Activated CD4-positive, alpha-beta T cell treated with anti-CD3 and anti-CD28 coated beads, Interleukin-2, amount 50 U/mL, for 48 hours (primary cell): Measurements from ENCODE around the gene ZNF398.
"Not testable (repeated sequence)": the region's sequence is repeated elsewhere in the genome, so short reads cannot be mapped to it uniquely, and the experiment has no call there.

ENCODE experiments used
- DNase-seq, 2 experiments: peaks; one replicate each; pipeline ENCODE4 v3.0.0-alpha.2; 2020

Gene ZNF398, protein sequence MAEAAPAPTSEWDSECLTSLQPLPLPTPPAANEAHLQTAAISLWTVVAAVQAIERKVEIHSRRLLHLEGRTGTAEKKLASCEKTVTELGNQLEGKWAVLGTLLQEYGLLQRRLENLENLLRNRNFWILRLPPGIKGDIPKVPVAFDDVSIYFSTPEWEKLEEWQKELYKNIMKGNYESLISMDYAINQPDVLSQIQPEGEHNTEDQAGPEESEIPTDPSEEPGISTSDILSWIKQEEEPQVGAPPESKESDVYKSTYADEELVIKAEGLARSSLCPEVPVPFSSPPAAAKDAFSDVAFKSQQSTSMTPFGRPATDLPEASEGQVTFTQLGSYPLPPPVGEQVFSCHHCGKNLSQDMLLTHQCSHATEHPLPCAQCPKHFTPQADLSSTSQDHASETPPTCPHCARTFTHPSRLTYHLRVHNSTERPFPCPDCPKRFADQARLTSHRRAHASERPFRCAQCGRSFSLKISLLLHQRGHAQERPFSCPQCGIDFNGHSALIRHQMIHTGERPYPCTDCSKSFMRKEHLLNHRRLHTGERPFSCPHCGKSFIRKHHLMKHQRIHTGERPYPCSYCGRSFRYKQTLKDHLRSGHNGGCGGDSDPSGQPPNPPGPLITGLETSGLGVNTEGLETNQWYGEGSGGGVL

DNA sequence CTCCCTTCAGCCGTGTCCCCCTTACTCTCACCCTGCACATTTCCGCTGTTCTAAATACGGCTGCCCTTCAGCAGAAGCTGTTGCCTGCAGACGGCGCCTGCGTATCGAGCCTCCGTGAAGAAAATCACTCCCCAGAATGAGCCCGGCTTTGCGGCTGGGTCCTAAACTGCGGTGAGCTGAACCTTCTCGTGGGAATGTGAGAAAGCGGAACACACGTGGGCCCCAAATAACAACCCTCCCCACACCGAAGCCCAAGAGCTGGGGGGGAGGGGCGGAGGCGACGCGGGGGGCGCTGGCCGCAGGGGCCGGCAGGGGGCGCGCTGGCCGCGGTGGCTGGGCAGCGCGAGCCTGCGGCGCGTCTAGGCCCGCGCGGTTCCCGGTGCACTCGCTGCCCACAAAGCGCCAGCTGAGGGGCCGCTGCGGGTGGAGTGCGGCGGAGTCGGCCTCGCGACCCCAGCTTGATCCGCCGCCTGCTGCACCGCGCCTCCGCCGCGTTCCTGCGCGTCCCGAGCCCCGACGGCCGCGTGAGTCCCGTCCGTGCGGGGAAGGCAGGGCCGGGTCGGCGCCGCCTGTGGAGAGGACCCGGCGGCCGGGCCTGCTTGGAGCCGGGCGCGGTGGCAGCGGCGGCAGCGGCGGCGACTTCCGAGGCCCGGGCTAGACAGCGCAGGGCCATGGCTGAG is at the start of gene ZNF398:
TSS of gene ZNF398 (plus strand) at position 382 of the 680 bp plus-strand sequence. CDS start at position 672, 290 bp downstream.
- DNase-seq = peak; percentile 79 to 80

GRCh38 chr7:149099058-149099457 is 48.2 kb upstream of the ZNF398 start:
- no peak for DNase-seq

- DNase-seq = no peak
Measured at GRCh38 chr7:149100821-149101220, 46.4 kb upstream of the ZNF398 start.

DNA sequence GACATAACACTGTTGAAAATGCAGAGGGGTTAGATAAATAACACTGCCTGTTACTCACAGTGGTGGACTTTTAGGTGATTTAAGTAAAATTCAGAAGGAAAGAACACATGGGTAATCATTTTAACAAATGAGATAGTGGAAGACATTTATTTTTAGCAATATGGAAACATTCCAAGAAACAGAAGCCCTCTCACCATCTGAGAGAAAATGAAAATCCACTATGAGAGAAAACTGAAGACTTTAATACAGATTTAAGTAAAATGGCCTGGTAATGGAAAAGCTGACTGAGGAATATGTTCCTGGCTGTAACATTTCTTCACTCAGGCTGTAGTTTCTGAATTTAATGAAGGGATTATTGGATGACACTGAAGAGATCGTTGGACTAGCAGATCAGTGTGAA is 44.6 kb upstream of the ZNF398 start:
- no peak for DNase-seq

DNA sequence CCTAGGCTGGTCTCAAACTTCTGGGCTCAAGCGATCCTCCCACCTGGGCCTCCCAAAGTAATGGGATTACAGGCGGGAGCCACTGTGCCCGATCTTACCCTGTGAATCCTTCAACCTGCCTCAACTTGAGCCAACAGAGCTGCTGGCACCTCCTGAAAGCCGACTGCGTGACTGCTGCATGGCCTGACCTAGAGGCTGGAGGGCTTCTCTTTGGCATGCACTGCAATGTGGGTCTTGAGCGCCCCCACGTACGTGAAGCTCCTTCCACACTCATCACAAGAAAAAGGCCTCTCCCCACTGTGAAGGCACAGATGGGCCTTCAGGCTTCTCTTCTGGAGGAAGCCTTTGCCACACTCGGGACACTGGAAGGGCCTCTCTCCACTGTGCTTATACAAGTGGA is 43.8 kb upstream of the ZNF398 start:
- no peak for DNase-seq

DNA sequence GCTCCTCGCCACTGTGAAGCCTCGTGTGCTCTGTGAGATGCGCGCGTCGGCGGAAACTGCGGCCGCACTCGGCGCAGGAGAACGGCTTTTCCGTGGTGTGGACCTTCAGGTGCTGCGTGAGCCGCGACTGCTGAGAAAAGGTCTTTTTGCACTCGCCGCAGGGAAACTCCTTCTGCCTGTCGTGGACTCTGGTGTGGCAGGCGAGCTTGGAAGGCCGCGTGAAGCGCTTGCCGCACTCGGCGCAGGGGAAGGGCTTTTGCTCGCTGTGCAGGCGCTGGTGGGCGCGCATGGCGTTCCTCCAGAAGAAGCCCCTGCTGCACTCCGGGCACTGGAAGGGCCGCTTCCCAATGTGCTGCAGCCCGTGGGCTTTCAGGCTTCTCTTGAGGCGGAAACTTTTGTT is 43.0 kb upstream of the ZNF398 start:
- no peak for DNase-seq

- DNase-seq = no peak
Measured at GRCh38 chr7:149104749-149105148, 42.5 kb upstream of the ZNF398 start.

GRCh38 chr7:149109969-149110368 is 37.3 kb upstream of the ZNF398 start:
- DNase-seq = no peak

DNA sequence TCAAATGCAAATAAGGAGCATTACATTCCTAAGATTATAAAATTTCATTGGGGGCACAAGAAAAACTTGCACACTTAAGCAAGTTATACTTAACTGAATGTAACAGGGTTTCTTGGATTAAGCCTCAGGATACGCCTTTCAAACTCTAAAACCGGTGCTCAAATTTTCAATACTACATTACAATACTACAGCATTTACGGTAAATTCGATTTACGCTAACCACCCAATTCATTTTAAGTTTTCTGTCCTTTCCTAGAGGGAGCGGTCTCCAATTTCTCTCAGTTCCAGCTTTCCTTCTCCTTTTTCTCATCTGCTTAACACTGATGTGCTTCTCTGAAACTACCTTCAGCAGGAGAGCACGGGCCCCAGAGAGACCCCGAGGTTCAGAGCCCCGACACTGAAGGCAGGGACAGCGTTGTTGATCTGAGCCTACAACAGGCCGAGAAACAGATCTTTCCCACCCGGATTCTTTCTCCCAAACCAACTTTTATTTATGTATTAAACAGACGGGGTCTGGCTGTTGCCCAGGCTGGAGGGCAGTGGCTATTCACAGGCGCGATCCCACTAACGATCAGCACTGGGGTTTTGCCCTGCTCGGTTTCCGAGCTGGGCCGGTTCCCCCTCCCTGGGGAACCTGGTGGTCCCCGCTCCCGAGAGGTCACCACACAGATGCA is 21.9 kb upstream of the ZNF398 start:
- no peak for DNase-seq

DNA sequence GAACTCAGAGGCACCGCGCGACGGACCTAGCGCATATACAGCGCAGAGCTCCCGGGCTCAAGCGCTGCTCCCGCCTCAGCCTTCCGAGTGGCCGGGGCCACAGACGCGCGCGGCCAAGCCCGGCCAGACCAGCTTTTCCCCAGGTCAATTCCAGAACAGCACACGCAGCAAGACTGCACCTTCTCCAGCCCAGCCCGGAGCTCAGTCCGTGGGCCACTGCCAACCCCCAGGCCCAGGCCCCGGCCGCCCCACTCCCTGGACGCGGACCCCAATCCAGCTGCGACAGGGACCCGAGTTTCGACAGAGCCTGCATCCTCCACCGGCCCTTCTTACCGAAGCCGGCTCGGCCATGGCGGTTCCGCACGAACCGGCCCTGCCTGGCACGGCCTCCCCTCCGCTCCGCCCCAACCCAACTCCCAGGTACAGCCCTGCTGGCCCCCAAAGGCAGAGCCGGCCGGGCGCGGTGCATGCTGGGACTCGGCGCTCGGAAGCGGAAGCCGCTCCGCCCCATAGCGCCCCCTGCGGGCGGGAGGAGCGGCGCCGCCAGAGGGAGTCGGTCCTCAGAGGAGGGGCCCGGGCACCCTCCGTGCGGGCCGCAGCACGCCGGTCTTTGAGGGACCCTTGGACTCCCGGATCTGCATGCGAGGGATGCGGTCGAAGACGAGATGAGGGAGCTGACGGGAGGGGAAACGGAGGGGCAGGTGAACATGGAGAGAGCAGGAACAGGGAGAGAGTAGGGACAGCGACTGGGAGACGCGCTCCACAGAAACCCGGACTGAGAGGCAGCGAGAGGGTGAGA is 21.2 kb upstream of the ZNF398 start, which contains the start of gene ZNF425:
TSS of gene ZNF425 (minus strand) at position 462 of the 799 bp plus-strand sequence. CDS start at position 351, 111 bp downstream.
- DNase-seq = peak; percentile 93 to 94

- peak; percentile 71 to 80 for DNase-seq
Measured at GRCh38 chr7:149126662-149127266, 20.5 kb upstream of the ZNF398 start.

DNA sequence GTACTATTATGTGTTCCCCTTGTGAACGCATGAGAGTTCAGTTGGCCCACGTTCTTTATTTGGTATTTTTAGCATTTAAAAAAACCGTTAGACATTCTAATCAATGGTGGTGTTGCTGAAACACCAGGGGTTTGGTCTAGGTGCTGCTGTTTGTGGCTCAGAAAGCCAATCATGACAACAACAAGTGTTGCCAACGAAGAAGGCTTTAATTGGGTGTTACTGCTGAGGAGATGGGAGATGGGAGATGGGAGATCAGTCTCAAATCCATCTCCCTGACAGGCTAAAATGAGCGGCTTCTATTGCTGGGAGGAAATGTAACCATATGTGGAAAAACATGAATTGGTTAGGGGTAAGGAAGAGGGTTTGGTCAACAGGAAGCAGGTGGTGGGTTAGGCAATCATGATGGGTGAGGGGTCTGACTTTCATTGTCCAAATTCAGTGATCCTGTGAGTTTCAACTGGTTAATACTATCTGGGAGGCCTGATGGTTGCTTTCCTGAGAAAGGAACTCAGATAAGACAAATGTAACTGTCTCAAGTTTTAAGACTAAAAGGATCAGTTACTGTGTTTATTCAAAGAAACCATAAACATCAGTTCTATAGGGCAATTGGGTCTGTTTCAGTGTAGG is 16.6 kb upstream of the ZNF398 start:
- DNase-seq = no peak

- no peak for DNase-seq
Measured at GRCh38 chr7:149133028-149133710, 14.1 kb upstream of the ZNF398 start.

DNA sequence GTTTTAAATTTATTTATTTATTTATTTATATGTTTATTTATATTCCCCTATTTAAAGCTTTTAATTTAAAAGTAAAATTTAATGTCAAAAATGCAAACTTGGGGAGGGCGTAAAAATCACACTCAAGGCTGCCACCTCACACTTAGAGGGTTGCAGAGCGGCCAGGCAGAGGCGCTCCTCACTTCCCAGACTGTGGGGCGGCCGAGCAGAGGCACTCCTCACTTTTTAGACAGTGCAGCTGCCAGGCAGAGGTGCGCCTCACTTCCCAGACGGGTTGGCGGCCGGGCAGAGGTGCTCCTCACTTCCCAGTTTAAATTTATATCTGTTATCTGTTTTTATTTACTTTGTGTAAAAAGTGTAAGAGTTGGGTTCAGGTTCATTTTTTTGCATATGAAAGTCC is 11.1 kb upstream of the ZNF398 start:
- DNase-seq = no peak

GRCh38 chr7:149140831-149141230 is 6.4 kb upstream of the ZNF398 start:
- no peak for DNase-seq

DNA sequence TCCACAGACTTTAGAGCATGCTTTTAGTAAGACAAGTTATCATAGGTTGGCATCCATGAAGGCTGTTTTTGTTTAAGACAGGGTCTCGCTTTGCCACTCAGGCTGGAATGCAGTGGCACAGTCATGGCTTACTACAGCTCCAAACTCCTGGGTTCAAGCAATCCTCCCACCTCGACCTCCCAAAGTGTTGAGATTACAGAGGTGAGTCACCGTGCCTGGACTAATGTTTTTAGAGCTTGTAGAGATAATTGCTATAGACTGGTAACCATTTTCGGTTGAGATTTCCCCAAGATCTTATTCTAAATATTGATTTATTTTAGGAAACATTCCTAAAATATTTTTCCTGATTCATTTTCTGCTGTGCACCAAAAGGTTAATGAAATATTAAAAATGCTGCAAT is 5.4 kb upstream of the ZNF398 start:
- no peak for DNase-seq

DNA sequence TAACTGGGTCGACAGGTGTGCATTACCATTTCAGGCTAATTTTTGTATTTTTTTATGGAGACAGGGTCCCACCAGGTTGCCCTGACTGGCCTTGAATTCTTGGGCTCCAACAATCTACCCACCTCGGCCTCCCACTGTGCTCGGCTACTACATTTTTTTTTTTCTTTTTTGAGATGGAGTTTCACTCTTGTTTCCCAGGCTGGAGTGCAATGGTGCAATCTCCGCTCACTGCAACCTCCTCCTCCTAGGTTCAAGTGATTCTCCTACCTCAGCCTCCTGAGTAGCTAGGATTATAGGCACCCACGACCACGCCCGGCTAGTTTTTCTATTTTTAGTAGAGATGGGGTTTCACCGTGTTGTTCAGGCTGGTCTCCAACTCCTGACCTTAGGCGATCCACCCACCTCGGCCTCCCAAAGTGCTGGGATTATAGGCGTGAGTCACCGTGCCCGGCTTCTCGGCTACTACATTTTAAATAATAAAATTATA is 2.8 kb upstream of the ZNF398 start:
- DNase-seq = not testable (repeated sequence)

DNA sequence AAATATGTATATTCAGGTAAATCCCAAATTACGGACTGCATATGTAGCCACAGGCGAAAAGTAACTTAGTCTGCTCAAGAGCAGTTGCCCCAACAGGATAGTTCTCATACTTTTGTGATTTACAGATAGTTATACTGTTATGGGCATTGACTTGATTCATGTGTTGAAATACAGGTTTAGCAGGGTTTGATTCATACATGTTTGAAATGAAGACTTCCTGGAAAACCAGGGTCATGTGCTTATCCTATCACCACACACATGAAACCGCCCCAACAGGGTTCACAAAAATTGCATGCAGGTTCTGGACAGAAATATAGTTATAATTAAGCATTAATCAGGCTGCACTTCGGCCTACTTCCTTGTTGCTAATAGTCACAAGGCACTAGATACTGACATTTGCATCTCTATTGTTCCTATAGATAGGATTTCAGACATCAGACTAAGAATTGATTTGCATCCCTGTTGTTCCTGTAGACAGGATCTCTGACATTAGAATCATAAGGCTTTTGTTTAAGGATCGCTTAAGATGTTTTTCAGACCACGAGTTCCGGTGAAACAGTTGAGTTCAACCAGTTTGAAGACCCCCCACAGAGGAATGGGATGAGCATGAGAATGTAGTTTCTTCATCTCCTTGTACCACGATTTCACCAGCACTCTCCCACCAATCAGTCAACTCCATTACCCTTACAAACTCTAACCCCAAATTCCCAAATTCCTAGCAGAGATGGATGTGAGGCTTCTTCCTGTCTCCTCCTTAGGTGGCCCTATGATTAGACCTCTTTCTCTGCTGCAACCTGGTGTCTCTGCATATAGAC is 2.0 kb upstream of the ZNF398 start:
- no peak for DNase-seq
